PFSK-1 (cell line): Measurements from ENCODE around the gene RGS7.

Experiments
- FOXP2 ChIP-seq: optimal IDR thresholded peaks from 2 replicates; pipeline ENCODE3; 2011; ENCODE audit warnings: borderline replicate concordance, control low read depth, inconsistent platforms; ENCODE audit not compliant: insufficient read depth; ENCODE audit errors: extremely low read length, extremely low read depth
- POLR2AphosphoS5 ChIP-seq: IDR thresholded peaks from 2 replicates; pipeline ENCODE4 v1.6.1; 2012; ENCODE audit warnings: low read depth, mild to moderate bottlenecking, control low read depth, low read length, moderate library complexity
- REST ChIP-seq, 2 experiments: IDR thresholded peaks; 2 replicates each; pipeline versions ENCODE4 v1.6.1 to v1.8.0; 2011 to 2012; ENCODE audit warnings: low read depth in 2 of 2, low read length in 2 of 2, control low read depth in 1 of 2, inconsistent platforms in 1 of 2, mild to moderate bottlenecking in 1 of 2, moderate library complexity in 1 of 2; ENCODE audit not compliant: insufficient read depth in 1 of 2
- SIN3A ChIP-seq: IDR thresholded peaks from 2 replicates; pipeline ENCODE4 v1.6.1; 2012; ENCODE audit warnings: mild to moderate bottlenecking, low read length, moderate library complexity, borderline replicate concordance; ENCODE audit not compliant: insufficient read depth
- TAF1 ChIP-seq: IDR thresholded peaks from 2 replicates; pipeline ENCODE4 v1.6.1; 2012; ENCODE audit warnings: low read length, control low read depth, borderline replicate concordance; ENCODE audit not compliant: insufficient read depth

- TF ChIP-seq FOXP2 (no peak), POLR2AphosphoS5 (no peak), TAF1 (no peak), REST (IDR thresholded peaks at IDR 0.05; ENCODE audit: insufficient read depth in 1 of 2, low read depth in 2 of 2, low read length in 2 of 2) (no peak), SIN3A (no peak)
These were observed 90.9 kb downstream of the RGS7 start for GRCh38 chr1:241266121-241266520.
